Natural killer cell (primary cell): ENCODE measurements around the gene NAALADL2. TPM values are rescaled to one million over a fixed set of nuclear protein-coding genes. Genes with fewer than 3 reads are reported as not detected.

ENCODE experiments used
- ATAC-seq, 3 donors: fragments of 150-1000 bp in 2 of 3; fragments of 200-7000 bp in 1 of 3; cut with Tn5 transposase; 1 replicate in 1 of 3; 2 replicates in 2 of 3; pipeline ENCODE4 v1.10.0; 2021; ENCODE audit warnings: mild to moderate bottlenecking in 2 of 3, moderate library complexity in 2 of 3
- DNase-seq, 2 donors: peaks; one replicate each; pipeline versions ENCODE4 v3.0.0 to v3.0.0-alpha.2; 2013 to 2021; ENCODE audit warnings: mixed read lengths in 1 of 2
- H3K27ac ChIP-seq: one replicate; pipeline ENCODE4 v1.5.1; 2013; ENCODE audit warnings: mild to moderate bottlenecking, low read length
- H3K27me3 ChIP-seq: one replicate; pipeline ENCODE4 v1.6.1; 2013; ENCODE audit warnings: low read length; ENCODE audit not compliant: control insufficient read depth, insufficient read depth
- H3K36me3 ChIP-seq: one replicate; pipeline ENCODE4 v1.6.1; 2013; ENCODE audit warnings: low read length; ENCODE audit not compliant: control insufficient read depth, insufficient read depth
- H3K4me1 ChIP-seq: one replicate; pipeline ENCODE4 v1.6.1; 2013; ENCODE audit warnings: low read length; ENCODE audit not compliant: control insufficient read depth, insufficient read depth
- H3K4me3 ChIP-seq: one replicate; pipeline ENCODE4 v1.5.1; 2013; ENCODE audit warnings: low read length
- H3K9me3 ChIP-seq: one replicate; pipeline ENCODE4 v1.6.1; 2013; ENCODE audit warnings: low read length; ENCODE audit not compliant: control insufficient read depth, insufficient read depth
- H3K27ac Mint-ChIP-seq, 2 donors: one replicate each; pipeline ENCODE4 v1.8.0; 2022; ENCODE audit warnings: mild to moderate bottlenecking in 2 of 2, mixed read lengths in 2 of 2, moderate library complexity in 1 of 2
- H3K27me3 Mint-ChIP-seq, 2 donors: one replicate each; pipeline ENCODE4 v1.8.0; 2022; ENCODE audit warnings: low read depth in 2 of 2, mixed read lengths in 2 of 2
- H3K36me3 Mint-ChIP-seq: one replicate; pipeline ENCODE4 v1.8.0; 2022; ENCODE audit warnings: mixed read lengths
- H3K4me1 Mint-ChIP-seq, 2 donors: one replicate each; pipeline ENCODE4 v1.8.0; 2022; ENCODE audit warnings: mixed read lengths in 2 of 2
- H3K4me3 Mint-ChIP-seq: one replicate; pipeline ENCODE4 v1.8.0; 2022; ENCODE audit warnings: mild to moderate bottlenecking, moderate library complexity, mixed read lengths
- H3K9me3 Mint-ChIP-seq, 2 donors: one replicate each; pipeline ENCODE4 v1.8.0; 2022; ENCODE audit warnings: mixed read lengths in 2 of 2
- CTCF ChIP-seq: fragments of 200-600 bp; IDR thresholded peaks from one replicate; pipeline ENCODE4 v1.8.0; 2022; ENCODE audit warnings: antibody characterized with exemption
- WGBS: methylation state at CpG from one replicate; pipeline ENCODE4 v1.1.7; 2013; ENCODE audit warnings: missing lambda C conversion rate; ENCODE audit not compliant: insufficient coverage; 5-methylcytosine and 5-hydroxymethylcytosine counted together
- intact Hi-C: fragments of 100-400 bp; cut with micrococcal nuclease; formaldehyde crosslinking; loops from one replicate; pipeline ENCODE4 v1.14.2; 2022
- total RNA-seq, 4 donors: library from RNA; stranded (reverse); fragments of 120-200 nt in 1 of 4; gene quantifications; one replicate each; pipeline versions ENCODE4 v1.2.3 to v1.2.4, GENCODE V29; 2013 to 2022

NAALADL2 gene
- total RNA-seq, 3 donors from 2014 or later (not counting 1 experiment from before 2014, with no cell fraction given): not detected

GRCh38 chr3:175238801-175239200, 379.7 kb downstream of the NAALADL2 start:
- ATAC-seq: no peak
- 55% methylated on average over 2 of the region's 3 CpGs for WGBS
- Mint-ChIP-seq H3K27ac (no peak overlapping the region), H3K4me1 (no peaks in the 10 kb centered on the region), H3K4me3 (no peak overlapping the region), H3K27me3 (no peaks in the 10 kb centered on the region), H3K36me3 (no peaks in the 10 kb centered on the region), H3K9me3 (peaks cover 7 to 12% of the 10 kb centered on the region in 2 donors)
- no peak overlapping the region for H3K4me3 ChIP-seq
- DNase-seq: no peak
- intact Hi-C loops: no loop called here
- H3K27ac ChIP-seq: no peak overlapping the region
- H3K9me3 ChIP-seq: peaks cover 3% of the 10 kb centered on the region
- H3K27me3 ChIP-seq: no peaks in the 10 kb centered on the region
- TF ChIP-seq CTCF: no peak
- H3K4me1 ChIP-seq: no peaks in the 10 kb centered on the region
- H3K36me3 ChIP-seq: no peaks in the 10 kb centered on the region

GRCh38 chr3:175240921-175241320, 381.8 kb downstream of the NAALADL2 start:
- Histone ChIP-seq H3K4me3 (no peak overlapping the region), H3K9me3 (peaks cover 3% of the 10 kb centered on the region), H3K27ac (no peak overlapping the region), H3K36me3 (no peaks in the 10 kb centered on the region), H3K4me1 (no peaks in the 10 kb centered on the region), H3K27me3 (no peaks in the 10 kb centered on the region)
- no peak for DNase-seq
- no peak for TF ChIP-seq CTCF
- H3K27me3 Mint-ChIP-seq: no peaks in the 10 kb centered on the region
- peaks cover 8 to 9% of the 10 kb centered on the region in 2 donors for H3K9me3 Mint-ChIP-seq
- WGBS: 100% methylated on average over 2 of the region's 2 CpGs
- H3K27ac Mint-ChIP-seq: no peak overlapping the region
- no peaks in the 10 kb centered on the region for H3K36me3 Mint-ChIP-seq
- no peaks in the 10 kb centered on the region for H3K4me1 Mint-ChIP-seq
- no peak overlapping the region for H3K4me3 Mint-ChIP-seq
- no peak for ATAC-seq
- intact Hi-C loops: no loop called here

- peaks cover 9 to 10% of the 10 kb centered on the region in 2 donors for H3K9me3 Mint-ChIP-seq
- no peaks in the 10 kb centered on the region for H3K4me1 ChIP-seq
- H3K9me3 ChIP-seq: no peaks in the 10 kb centered on the region
- H3K36me3 Mint-ChIP-seq: no peaks in the 10 kb centered on the region
- H3K27ac ChIP-seq: no peak overlapping the region
- ATAC-seq: no peak
- no peaks in the 10 kb centered on the region for H3K27me3 ChIP-seq
- no peak overlapping the region for H3K4me3 Mint-ChIP-seq
- no peak for TF ChIP-seq CTCF
- WGBS: 80% methylated on average over 1 of the region's 2 CpGs
- intact Hi-C loops: no loop called here
- no peak for DNase-seq
- H3K27me3 Mint-ChIP-seq: no peaks in the 10 kb centered on the region
- H3K36me3 ChIP-seq: no peaks in the 10 kb centered on the region
- H3K4me1 Mint-ChIP-seq: no peaks in the 10 kb centered on the region
- no peak overlapping the region for H3K4me3 ChIP-seq
- no peak overlapping the region for H3K27ac Mint-ChIP-seq
Observed at GRCh38 chr3:175242243-175242642, 383.1 kb downstream of the NAALADL2 start.

GRCh38 chr3:175246234-175246633, 387.1 kb downstream of the NAALADL2 start:
- H3K27me3 ChIP-seq: no peaks in the 10 kb centered on the region
- H3K4me1 ChIP-seq: no peaks in the 10 kb centered on the region
- no peak overlapping the region for H3K4me3 ChIP-seq
- H3K36me3 Mint-ChIP-seq: no peaks in the 10 kb centered on the region
- DNase-seq (no peak), ATAC-seq (no peak)
- no peaks in the 10 kb centered on the region for H3K4me1 Mint-ChIP-seq
- no peaks in the 10 kb centered on the region for H3K9me3 ChIP-seq
- no peak overlapping the region for H3K4me3 Mint-ChIP-seq
- no peak overlapping the region for H3K27ac ChIP-seq
- intact Hi-C loops: no loop called here
- TF ChIP-seq CTCF: no peak
- no peaks in the 10 kb centered on the region for H3K36me3 ChIP-seq
- 73% methylated on average over 2 of the region's 3 CpGs for WGBS
- no peaks in the 10 kb centered on the region for H3K27me3 Mint-ChIP-seq
- H3K27ac Mint-ChIP-seq: no peak overlapping the region
- peaks cover 14 to 16% of the 10 kb centered on the region in 2 donors for H3K9me3 Mint-ChIP-seq
